ENCODE results near the gene ZNF740. TPM values are rescaled to one million over a fixed set of nuclear protein-coding genes. Genes with fewer than 3 reads are reported as not detected.
"Not testable (repeated sequence)": the region's sequence is repeated elsewhere in the genome, so short reads cannot be mapped to it uniquely, and the experiment has no call there.

The ZNF740 gene
- total and polyA plus RNA-seq, 2 of the 8 experiments (the other 6 are each of a cell fraction or from before 2014, with no cell fraction given): 8.2 to 40.0 TPM

GRCh38 chr12:53201639-53202038, 21.1 kb downstream of the ZNF740 start (continued):
- TF ChIP-seq USF2 (IDR thresholded peaks at IDR 0.05; ENCODE audit: low read length) (no peak), BACH1 (IDR thresholded peaks at IDR 0.05; ENCODE audit: low read length) (no peak), CHD1 (IDR thresholded peaks at IDR 0.05; ENCODE audit: low read depth, low read length) (no peak), BCL11A (IDR thresholded peaks at IDR 0.05; ENCODE audit: low read depth in 2 of 2, low read length in 2 of 2) (no peak), YY1 (IDR thresholded peaks at IDR 0.05; ENCODE audit: low read depth, low read length) (no peak), TBP (IDR thresholded peaks at IDR 0.05; ENCODE audit: low read depth, low read length) (no peak)

- 92% methylated on average over 7 of the region's 7 CpGs; no CpG with 5 or more reads in 1 of the 2 experiments for WGBS, 2 experiments (ENCODE audit: extremely low coverage in 1 of 2, insufficient coverage in 1 of 2, insufficient read length in 1 of 2, insufficient replicate concordance in 2 of 2, low coverage in 1 of 2, low lambda C conversion rate in 2 of 2, missing lambda C conversion rate in 1 of 2)
- not testable (repeated sequence) for H3K18ac ChIP-seq (ENCODE audit: extremely low read depth, low read length); H3K14ac ChIP-seq (ENCODE audit: insufficient read length); H4K5ac ChIP-seq (ENCODE audit: insufficient read length, low read depth, low read length); H3K9ac ChIP-seq (replicated peaks in 1 of 4; ENCODE audit: extremely low read depth in 1 of 4, low read depth in 3 of 4, low read length in 3 of 4); H2AK5ac ChIP-seq (ENCODE audit: low read depth, low read length); FAIRE-seq; H2BK120ac ChIP-seq (replicated peaks; ENCODE audit: low read depth, low read length); H3K4me3 ChIP-seq (ENCODE audit: extremely low read depth in 1 of 4, insufficient read depth in 2 of 4, low read depth in 3 of 4, low read length in 4 of 4); H4K8ac ChIP-seq (ENCODE audit: extremely low read depth, insufficient read depth, low read length); H4K20me1 ChIP-seq (replicated peaks in 1 of 2; ENCODE audit: control insufficient read depth in 1 of 2, insufficient read depth in 2 of 2, low read length in 2 of 2); H2BK12ac ChIP-seq (ENCODE audit: low read depth, low read length); H2BK15ac ChIP-seq (ENCODE audit: low read length); H3K4me1 ChIP-seq (replicated peaks in 1 of 4; ENCODE audit: control insufficient read depth in 3 of 4, insufficient read depth in 4 of 4, low read length in 3 of 4); H3K4me2 ChIP-seq (ENCODE audit: insufficient read depth in 1 of 2, low read depth in 2 of 2, low read length in 2 of 2); H3K9me3 ChIP-seq (ENCODE audit: insufficient read depth in 2 of 2, low read depth in 1 of 2, low read length in 1 of 2); H3K27ac ChIP-seq (ENCODE audit: low read depth, low read length); H3K4ac ChIP-seq (replicated peaks; ENCODE audit: insufficient read length, low read depth, low read length); H4K91ac ChIP-seq (replicated peaks; ENCODE audit: insufficient read length, low read length); H3K79me2 ChIP-seq (ENCODE audit: control insufficient read depth in 1 of 2, insufficient read depth in 2 of 2, low read length in 2 of 2); H3K36me3 ChIP-seq (ENCODE audit: control insufficient read depth in 2 of 4, insufficient read depth in 4 of 4, low read length in 3 of 4); DNase-seq (ENCODE audit: low read depth in 1 of 2, low spot score in 2 of 2); H2BK5ac ChIP-seq (ENCODE audit: low read depth, low read length); H3K23me2 ChIP-seq (ENCODE audit: low read depth, low read length); H2BK20ac ChIP-seq (ENCODE audit: low read length); H3K56ac ChIP-seq (replicated peaks; ENCODE audit: insufficient read length, low read depth, low read length); H3K79me1 ChIP-seq (ENCODE audit: low read depth, low read length); H2AFZ ChIP-seq (ENCODE audit: low read length); H3K23ac ChIP-seq (ENCODE audit: insufficient read length)
- peaks cover 0 to 16% (median 11%) of the 10 kb centered on the region in 4 experiments; a peak in 6 of 7 replicates for H3K27me3 ChIP-seq (replicated peaks in 1 of 4; ENCODE audit: control insufficient read depth in 3 of 4, extremely low read depth in 1 of 4, insufficient read depth in 3 of 4, low read length in 3 of 4)
- POLR2A ChIA-PET (ENCODE audit: partially characterized antibody): interaction anchor here (1.6 to 2.0 kb wide), 2 partner anchors 15 to 84 kb away, joined by 3 to 6 read pairs; no protein-coding TSS in a partner anchor
- CTCF ChIA-PET (ENCODE audit: partially characterized antibody): interaction anchor here (1.5 to 22.3 kb wide), 7 partner anchors 10 to 136 kb away, joined by 3 to 573 read pairs (median 164); partner anchors contain the start of genes CSAD, ITGB7, MYG1 and PFDN5
Measured at GRCh38 chr12:53202316-53202715, 21.8 kb downstream of the ZNF740 start.
